CD4-positive, alpha-beta T cell treated with Interleukin-4 for 4 hours (primary cell): ENCODE results near the gene ARMC2.

Source experiments
- DNase-seq: peaks from one replicate; pipeline ENCODE4 v3.0.0-alpha.2; 2020

The ARMC2 gene

DNA sequence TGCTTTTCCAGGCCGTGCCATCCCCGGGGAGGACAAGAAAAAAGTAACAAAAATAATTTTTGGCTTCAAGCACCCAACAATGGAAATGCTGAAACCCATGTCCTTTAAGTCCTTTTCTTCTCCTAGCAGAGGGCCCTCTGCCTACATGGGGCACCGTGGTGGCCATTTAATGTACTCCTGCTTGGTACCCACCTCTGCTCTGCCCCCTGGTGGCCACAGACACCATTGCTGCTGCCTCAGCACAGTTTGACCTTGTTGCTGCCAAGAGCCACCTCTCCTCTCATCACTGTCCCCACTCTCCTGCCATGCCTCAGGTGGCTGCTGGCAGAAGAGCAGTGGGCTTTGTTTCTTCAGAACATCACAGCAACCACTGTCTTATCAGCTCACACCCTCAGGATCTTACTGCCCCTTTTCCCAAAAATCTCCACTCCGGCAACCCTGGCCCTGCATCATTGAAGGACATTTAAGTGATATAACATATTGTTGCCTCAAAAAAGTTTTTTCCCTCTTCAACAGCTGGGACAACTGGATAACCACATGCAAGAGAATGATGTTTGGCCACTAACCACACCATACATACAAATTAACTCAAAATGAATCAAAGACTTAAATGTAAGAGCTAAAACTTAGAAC lies 12.9 kb upstream of the ARMC2 start:
- peak; percentile 86 for DNase-seq

DNA sequence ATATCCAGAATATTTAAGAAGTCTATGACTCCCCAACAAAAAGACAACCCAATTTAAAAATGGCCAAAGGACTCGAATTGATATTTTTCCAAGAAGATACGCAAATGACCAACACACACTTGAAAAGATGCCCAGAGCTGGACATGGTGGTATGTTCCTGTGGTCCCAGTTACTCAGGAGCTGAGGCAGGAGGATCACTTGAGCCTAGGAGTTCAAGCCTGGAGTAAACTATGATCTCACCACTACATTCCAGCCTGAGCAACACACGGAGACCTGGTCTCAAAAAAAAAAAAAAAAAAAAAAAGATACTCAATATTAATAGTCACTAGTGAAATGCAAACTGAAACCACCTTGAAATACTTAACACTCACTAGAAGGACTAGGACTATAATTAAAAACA lies 12.2 kb upstream of the ARMC2 start:
- no peak for DNase-seq

DNA sequence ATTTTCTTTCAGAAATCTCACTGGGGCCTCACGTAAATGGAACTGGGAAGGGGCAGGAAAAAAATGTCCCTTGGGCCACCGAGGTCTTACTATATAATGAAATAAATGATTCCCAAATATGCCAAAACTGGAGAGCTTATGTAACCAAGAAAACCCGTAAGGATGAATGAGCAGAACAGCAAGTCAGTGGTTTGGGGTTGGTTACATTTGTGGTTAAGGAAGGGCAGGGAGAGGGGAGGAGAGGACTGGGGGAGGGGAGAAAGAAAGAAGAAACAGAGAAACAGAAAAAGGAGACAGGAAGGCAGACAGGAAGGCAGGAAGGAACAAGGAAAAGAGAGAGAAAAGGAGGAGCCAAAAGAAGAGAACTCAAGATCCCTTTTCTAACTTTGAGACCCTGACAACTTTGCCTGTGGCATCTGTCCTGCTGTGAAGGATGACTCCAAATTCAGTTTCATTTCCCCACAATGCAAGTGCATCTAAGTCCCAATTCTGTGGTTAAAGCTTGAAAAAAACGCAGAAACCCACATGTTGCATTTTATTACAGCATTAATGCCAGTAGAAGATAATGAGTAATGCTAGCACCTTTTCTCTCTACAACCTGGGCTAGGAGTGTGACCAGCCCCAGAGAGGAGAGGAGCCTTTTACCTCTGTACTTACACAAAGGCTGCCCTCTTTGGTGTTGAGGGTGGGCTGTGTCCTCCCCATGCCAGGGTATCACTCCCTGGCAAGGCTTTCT lies 10.8 kb upstream of the ARMC2 start:
- peak; percentile 57 for DNase-seq

DNA sequence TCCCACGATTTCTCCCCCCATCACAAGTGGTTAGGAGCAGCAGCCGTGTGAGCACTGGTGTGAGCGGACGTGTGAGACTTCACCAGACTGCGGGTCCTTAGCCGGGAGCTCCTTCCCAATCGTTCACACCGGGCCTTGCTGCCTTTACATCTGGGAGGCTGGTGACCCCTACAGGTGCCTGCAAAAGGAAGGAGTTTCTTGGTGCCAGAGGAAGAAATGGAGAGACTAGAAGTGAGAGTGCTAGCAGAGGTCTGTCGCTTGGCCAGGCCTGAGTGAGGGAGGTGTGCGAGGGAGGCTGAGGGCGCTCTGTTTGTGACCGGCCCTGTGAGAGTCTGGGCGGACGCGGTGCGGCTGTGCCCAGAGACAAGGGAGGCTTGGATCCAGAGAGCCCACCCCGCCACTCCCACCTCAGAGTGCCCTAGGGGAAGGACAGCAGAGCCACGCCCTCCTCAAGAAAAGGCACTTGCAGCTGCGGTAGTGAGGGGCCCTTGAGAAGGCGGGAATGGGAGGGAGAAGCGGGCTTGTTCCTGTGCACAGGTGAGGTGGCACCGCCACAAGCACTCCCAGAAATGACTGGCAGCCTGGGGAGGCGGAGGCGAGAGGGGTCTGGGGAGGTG lies 10.0 kb upstream of the ARMC2 start:
- DNase-seq: peak; percentile 25

DNA sequence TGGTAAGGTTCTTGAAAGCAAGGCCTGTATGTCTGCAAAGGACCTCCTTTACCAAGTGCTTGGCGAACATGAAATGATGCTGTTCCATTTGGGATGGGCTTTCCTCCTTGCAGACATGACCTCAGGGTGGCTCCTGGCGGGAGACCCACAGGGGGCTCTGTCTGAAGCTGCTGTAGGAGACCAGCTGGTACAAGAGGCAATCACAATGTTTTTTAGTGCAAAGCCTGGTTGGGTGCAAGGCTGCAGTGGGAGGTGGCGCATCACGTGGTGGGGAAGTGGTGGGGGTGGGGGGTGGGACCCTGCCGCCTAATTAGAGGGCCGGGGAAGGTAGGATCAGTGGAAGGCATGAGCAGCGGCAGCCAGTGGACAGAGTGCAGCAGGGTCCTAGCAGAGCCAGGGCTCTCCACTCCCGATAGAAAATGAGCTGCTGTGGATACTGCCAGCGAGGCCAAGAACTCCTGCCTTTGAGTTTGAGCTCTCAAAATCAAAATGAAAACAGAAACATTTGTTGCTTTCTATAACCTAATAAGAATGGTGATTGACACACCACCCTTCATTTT lies 9.1 kb upstream of the ARMC2 start:
- DNase-seq: no peak

DNA sequence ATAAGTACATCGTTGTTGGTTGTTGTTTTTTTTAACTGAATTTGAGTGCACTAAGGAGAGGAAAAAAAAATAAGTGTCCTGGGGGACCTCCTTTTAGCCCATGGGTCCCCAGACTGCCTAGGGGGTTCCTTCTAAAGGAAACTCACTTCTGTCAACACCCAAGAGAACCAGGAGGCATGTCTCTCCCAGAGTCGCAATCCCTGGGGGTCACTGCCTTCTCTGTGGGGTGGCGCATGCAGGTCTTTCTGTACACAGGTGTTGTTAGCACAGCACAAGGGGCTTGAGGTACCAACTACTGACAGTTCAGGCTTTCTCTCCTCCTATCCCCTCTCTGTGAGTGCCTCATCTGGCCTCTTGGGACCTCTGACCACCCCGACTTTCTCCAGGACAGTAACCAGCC lies 7.3 kb upstream of the ARMC2 start:
- DNase-seq: no peak

DNA sequence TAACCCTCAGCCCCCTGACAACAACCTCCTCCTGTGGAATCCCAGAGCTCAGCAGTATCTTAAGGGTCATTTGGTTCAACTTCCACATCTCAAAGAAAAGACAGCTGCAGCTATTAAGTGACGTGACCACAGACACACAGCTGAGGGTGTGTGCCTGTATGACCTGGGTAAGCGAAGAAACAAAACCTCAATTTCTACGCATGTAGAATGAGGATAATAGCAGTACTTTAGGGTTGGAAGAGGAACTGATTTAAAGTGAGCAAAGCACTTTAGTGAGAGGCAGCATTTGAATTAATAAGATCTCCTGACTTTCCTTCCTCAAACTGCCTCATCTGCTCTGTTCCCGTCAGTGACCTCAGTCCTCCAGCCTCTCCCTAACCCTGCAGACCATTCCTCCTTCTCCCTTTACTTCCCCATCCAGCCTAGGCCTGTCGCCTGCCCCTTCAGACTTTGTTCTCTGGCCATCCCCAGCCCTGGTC lies 6.8 kb upstream of the ARMC2 start:
- DNase-seq: no peak

DNA sequence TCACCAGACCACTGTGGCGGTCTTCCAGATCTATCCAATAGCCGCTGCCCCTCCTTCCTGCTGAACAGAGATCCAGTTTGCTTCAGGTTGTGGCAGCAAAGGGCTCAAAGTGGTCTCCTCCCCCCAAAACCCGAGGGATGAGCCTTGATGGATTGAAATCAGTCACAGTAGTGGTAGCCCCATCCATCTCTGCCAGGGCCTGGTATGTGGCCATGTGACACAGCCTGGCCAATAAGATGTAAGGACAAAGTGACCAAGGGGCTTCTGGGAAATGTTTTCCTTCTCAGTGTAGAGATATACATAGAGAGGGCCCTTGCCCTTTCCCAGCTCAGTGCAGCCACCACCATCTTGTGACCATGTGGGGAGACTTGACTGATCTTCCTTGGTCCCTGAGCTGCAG lies 4.1 kb upstream of the ARMC2 start:
- DNase-seq: no peak

DNA sequence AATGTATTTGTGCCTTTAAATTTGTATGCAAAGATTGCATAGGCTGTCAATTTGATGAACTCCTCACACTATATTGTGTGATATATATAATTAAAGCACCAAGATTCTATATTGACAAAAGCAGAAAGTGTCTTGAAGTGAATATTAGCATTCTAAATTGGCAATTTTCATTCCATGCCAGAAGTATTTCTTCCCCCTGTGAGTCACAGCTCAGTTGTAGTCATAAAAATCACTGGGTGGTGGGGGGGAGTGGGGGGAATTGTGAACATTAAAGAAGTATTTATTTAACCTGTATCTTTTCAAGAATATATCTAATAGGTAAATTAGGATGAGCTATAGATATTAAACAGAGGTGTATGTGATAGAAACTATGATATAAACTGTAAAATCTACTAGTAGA lies 3.1 kb upstream of the ARMC2 start:
- no peak for DNase-seq

DNA sequence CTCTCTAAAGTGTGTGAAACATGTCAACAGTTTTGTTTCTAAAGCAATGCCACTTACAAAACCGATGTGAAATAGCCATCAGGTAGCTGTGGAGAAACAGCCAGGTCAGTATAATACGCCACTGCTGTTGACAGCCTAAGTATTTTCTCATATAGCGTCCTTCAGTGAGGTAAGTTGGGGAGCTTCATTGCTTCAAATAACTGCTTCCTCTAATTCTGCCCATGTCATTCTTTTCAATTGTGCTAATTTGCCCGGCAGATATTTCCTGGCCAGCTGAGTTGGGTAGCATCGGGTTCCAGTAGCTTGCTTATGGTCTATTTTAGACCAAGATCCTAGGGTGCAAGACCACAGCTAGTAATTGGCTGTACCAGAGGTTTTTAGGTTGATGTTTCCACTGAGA lies 2.1 kb upstream of the ARMC2 start:
- no peak for DNase-seq

DNA sequence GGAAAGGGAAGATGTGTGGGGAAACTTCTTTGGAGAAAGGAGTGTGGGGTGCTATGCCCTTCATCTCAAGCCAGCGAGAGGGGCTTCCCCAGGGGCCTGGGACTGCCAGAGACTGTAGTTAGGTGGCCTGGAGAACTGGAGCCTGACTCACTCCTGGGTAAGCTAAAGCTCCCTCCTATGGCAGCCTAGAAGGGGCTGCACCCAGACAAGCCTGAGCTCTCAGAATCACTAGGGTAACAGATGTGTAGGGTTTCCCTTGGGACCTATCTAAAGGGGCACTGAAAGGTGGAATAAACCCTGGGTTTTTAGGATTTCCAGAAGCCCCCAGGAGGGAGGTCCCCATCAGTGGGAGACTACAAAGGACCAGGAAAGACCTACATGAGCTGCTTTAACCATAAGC lies 1.6 kb upstream of the ARMC2 start:
- no peak for DNase-seq

DNA sequence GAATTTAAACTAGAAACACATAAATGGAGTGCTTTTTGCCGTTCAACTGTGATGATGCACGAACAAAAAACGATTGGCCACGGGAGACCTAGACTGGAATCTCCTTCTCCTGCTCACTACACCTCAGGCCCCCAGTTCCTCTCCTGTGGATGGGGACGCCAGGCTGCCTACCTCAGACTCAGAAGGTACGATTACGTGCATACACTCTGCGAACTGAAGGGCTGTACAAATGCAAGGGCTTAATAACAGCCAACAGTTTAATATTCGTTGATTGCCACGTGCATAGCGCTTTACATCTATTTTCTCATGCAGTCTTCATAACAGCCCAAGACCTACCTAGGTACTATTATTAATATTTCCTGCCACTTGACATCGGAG lies 495 bp upstream of the ARMC2 start:
- DNase-seq: no peak

DNA sequence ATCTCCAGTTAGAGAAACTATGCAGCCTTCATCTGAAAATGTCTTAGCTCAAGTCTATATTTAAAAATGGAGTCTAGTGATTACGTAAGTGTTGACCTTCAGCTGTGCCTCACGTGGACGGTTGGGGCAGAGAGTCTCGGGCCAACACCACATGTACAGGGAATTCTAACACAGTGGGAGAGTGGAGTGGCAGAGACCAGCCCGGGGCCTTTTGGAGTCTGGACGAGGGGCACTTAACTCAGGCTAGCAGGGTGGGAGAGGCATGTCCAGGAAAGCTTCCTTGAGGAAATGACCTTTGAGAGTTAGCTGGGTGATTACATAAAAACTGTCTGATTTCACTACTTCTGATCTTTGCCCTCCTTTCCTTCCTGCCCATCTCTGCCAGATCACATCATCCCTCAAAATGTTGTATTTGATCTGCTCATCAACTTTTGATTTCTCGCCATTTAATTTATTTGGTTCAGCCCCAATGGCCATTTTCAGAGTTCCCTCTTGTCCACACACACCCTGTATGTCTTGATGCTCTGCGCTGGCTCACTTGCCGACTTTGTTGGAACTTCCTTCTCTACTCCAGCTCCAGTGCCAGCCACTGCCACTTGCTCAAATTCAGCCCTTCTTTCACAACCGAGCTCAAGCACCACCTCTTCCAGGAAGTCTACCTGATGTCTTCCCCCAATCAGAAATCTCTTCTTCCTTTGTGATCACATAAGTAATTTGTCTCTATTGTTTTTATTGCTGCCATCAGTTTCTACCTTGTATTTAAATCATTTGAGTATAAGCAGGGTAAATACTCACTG lies 2.6 kb downstream of the ARMC2 start:
- no peak for DNase-seq

DNA sequence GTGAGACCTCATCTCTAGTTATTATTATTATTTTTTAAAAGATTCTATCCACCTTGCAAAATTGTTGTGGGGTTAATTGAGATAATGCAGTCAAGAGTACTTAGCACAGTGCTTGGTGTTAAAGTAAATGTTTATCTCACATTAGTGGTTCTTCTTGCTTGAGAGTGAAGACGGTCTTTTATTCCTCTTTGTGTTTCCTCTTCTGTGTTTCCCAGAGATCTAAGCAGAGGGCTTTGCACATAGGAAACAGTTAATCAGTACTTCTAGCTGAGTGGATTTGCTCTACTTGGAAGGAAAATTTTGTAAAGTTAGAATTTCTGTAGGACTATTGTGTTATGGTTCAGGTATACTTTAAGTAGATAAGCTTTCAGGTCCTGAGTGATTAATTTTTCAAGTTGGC lies 3.5 kb downstream of the ARMC2 start:
- DNase-seq: no peak

DNA sequence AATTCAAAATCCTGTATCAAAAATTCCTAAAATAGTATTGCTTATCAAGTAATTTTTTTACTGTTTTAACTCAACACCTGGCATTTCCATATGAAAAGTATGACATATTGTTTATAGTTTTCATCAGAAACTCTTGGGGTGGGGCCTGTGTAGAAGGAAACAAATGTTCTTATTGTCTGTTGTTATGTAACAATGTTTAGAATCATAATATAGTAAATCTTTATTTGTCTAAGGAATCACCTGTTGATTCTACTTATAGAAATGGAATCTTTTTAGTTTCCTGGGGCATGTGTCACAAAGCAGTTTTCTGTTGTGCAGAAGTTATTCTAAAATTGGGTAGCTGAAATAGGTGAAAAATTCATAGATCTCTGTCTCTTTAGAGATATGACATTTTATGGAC lies 4.9 kb downstream of the ARMC2 start:
- DNase-seq: no peak

DNA sequence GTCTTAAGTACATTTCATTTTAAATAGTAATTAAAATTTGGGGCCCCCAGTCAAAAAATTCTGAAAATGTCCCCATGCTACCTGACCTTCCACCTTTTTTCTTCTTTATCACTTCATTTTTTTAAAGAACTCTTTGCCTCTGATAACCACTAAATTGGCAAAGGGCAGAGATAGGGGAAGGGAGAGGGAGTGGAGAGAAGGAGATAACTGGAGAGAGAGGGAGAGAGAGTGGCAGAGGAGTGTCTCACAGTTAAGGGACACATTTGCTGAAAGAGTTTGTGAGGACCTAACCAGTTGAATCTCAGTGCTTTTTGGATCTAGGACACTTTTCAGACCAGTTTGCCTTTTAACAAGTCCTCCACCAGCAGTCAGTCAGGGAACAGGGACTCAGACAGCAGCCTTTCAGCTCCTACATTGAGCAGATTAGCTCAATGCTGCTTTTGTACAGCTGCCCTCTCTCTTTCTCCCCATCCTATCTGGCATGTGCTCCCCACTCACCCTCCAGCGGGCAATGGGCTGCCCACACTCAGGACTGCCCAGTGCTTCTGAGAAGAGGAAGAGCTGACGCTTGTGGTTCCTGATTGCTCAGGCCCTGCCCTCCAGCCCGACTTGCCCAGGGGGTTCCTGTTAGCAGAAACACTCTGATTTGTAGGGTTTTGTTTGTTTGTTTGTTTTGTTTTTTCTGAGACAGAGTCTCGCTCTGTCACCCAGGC lies 14.4 kb downstream of the ARMC2 start:
- DNase-seq: no peak

DNA sequence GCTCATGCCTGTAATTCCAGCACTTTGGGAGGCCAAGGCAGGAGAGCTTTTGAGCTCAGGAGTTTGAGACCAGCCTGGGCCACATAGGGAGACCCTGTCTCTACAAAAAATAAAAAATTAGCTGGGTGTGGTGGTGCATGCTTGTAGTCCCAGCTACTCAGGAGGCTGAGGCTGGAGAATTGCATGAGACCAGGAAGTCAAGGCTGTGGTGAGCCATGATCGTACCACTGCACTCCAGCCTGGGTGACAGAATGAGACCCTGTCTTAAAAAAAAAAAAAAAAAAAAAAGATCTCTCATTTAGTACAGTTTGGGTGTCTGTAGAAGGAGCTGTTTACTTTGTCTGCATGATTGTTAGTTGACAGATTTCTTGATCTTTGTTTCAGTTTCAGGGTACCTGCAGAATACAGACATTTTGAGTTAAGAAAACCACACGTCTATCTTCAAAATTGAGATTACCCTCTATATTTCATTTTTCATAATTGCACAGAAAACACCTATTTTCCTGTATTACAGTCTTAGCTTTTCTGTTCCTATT lies 17.6 kb downstream of the ARMC2 start:
- peak; percentile 32 for DNase-seq

DNA sequence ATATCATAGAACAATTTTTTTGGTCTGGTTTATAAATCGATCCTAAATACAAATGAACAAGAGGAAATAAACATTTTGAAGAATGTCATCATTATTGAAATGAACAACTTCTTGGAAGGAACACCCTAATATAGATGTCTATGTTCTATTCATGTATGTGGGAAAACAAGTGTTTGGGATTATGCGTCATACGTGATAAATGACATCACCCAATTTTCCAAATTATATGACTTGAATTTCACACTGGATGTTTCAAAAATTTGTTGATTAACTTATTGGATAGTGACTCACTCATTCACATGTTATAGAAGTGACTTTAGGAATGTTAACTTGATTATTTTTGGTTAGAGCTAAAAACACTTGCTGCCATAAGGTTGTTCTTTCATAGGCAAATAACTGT lies 18.6 kb downstream of the ARMC2 start:
- DNase-seq: no peak

DNA sequence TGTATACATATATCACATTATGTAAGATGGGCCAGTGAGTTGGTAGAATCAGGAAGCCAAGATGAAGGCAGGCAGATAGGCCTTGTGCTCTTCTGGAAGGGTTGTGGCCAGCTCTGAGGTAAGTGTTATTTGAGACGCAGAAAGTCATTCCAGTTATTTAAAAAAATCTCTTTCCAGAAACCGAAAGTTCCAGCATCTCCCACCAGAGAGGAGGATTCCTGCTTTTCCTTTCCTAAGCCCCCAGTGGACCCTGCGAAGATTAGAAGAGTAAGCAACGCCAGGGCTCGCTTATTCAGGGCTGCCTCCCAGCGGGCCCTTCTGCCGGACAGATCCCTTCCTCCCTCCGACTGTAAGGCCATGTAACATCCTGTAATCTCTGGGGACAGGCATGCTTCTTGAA lies 20.4 kb downstream of the ARMC2 start:
- DNase-seq: no peak

DNA sequence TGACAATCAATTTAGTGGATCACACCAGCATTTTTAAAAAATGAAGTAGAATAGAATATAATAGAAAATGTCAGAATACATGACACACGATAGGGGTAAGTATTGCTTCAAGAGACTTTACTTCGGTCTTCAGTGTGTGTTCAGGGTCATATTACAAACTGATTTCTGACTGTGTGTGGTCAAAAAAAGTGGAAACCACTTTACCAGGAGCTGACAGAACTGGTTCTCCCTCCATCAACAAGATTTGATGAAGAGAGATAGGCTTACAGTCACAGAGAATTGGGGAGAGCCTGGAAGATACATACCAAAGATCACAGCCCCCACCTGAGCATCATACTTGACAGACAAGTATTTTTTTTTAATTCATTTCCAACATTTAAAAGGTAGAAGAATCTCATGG lies 21.7 kb downstream of the ARMC2 start:
- DNase-seq: no peak

DNA sequence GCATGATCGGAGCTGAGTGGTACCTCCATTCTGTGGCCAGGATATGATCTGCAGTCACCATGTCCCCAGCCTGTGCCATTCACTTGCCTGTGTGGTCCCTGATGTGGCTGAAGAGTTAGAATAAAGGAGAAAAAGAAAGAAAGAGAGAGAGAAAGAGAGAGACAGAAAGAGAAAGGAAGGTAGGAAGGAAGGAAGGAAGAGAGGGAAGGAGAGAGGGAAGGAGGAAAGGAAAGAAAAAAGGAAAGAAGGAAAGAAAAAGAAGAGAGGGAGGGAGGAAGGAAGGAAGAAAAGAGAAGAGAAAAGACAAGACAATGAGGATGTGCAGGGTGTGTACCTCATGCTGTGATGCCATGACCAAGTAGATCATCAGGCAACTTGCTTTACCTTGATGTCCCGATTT lies 22.1 kb downstream of the ARMC2 start:
- no peak for DNase-seq

DNA sequence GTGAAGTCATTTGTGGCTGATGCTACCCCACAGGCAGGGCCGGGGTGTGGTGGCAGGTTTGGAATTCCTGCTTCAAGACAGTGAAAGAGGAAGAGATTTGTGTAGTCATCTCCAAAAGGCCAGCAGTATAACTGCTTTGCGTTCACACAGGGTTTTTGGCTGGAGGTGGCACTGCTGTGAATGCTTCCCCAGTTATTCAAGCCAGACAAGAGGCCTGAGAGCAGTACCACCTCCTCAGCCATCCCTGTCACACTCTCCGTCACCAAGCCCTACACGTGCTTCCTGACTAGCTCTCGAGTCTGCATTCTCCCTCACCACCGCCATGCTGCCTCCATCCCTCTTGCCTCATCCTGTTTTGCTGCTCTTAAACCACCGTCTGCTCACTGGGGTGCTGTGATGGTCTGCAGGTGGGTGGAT lies 23.9 kb downstream of the ARMC2 start:
- DNase-seq: peak; percentile 37
